SKM-1 treated with dmso at 0.1 percent for 144 hours (cell line): ENCODE data around the gene KRTAP4-16.
"Not testable (repeated sequence)": the region's sequence is repeated elsewhere in the genome, so short reads cannot be mapped to it uniquely, and the experiment has no call there.

Source experiments
- DNase-seq: peaks from one replicate; lab custom pipeline; 2025; ENCODE audit not compliant: unreplicated experiment; lab: John Stamatoyannopoulos, UW

The KRTAP4-16 gene

GRCh38 chr17:41119696-41120690 is 18.0 kb upstream of the KRTAP4-16 start:
- peak; percentile 21 for DNase-seq

GRCh38 chr17:41118721-41119120 is 16.7 kb upstream of the KRTAP4-16 start:
- no peak for DNase-seq

GRCh38 chr17:41117846-41118386 is 15.9 kb upstream of the KRTAP4-16 start, which contains the start of gene KRTAP4-11:
TSS of gene KRTAP4-11 (minus strand) at chr17:41118373. CDS start at chr17:41118315, 58 bp downstream.
- DNase-seq, result not testable (repeated sequence)

- DNase-seq, result no peak
These were observed 14.3 kb upstream of the KRTAP4-16 start for GRCh38 chr17:41116297-41116696.

GRCh38 chr17:41111151-41111885 is 9.3 kb upstream of the KRTAP4-16 start:
- no peak for DNase-seq

- DNase-seq, result peak; percentile 7
These were observed 6.8 kb upstream of the KRTAP4-16 start for GRCh38 chr17:41108728-41109386.

GRCh38 chr17:41107941-41108450 is 6.0 kb upstream of the KRTAP4-16 start:
- DNase-seq, result no peak

GRCh38 chr17:41105347-41105746 is 3.3 kb upstream of the KRTAP4-16 start, which contains the start of gene KRTAP4-9:
TSS of gene KRTAP4-9 (plus strand) at chr17:41105389. CDS start at chr17:41105389, 0 bp downstream.
- not testable (repeated sequence) for DNase-seq

GRCh38 chr17:41104386-41105038 is 2.5 kb upstream of the KRTAP4-16 start:
- DNase-seq, result not testable (repeated sequence)

GRCh38 chr17:41103896-41104295 is 1.9 kb upstream of the KRTAP4-16 start:
- DNase-seq, result no peak

GRCh38 chr17:41099682-41100480 is 2.1 kb downstream of the KRTAP4-16 start:
- DNase-seq, result not testable (repeated sequence)

- DNase-seq, result no peak
These were observed 3.5 kb downstream of the KRTAP4-16 start for GRCh38 chr17:41098481-41098880.

- no peak for DNase-seq
These were observed 4.0 kb downstream of the KRTAP4-16 start, which contains the start of gene KRTAP4-8 for GRCh38 chr17:41098042-41098441. TSS of gene KRTAP4-8 (minus strand) at chr17:41098142. CDS start at chr17:41098084, 58 bp downstream.

GRCh38 chr17:41096055-41096454 is 6.0 kb downstream of the KRTAP4-16 start:
- DNase-seq, result no peak

- DNase-seq, result not testable (repeated sequence)
These were observed 13.2 kb downstream of the KRTAP4-16 start for GRCh38 chr17:41088760-41089352.

- DNase-seq, result not testable (repeated sequence)
These were observed 17.7 kb downstream of the KRTAP4-16 start, which contains the start of gene KRTAP4-7 for GRCh38 chr17:41084100-41084856. TSS of gene KRTAP4-7 (plus strand) at chr17:41084150. CDS start at chr17:41084207, 57 bp downstream.

GRCh38 chr17:41083427-41083826 is 18.6 kb downstream of the KRTAP4-16 start:
- not testable (repeated sequence) for DNase-seq

- no peak for DNase-seq
These were observed 19.4 kb downstream of the KRTAP4-16 start for GRCh38 chr17:41082626-41083025.
